HG02623 (cell line): ENCODE measurements around the gene FAM98C.
"Not testable (repeated sequence)": the region's sequence is repeated elsewhere in the genome, so short reads cannot be mapped to it uniquely, and the experiment has no call there.

Source experiments
- ATAC-seq: cut with Tn5 transposase; IDR thresholded peaks from one replicate; pipeline ENCODE4 v1.9.1; 2021; ENCODE audit warnings: moderate library complexity; ENCODE audit not compliant: unreplicated experiment

FAM98C gene

GRCh38 chr19:38402967-38403674 lies at the start of gene FAM98C:
TSS of gene FAM98C (plus strand) at chr19:38403093. CDS start at chr19:38403154, 61 bp downstream.
- ATAC-seq: peak; percentile 91

GRCh38 chr19:38355728-38356725 lies 46.9 kb upstream of the FAM98C start:
- no peak for ATAC-seq

GRCh38 chr19:38358071-38358470 lies 44.8 kb upstream of the FAM98C start:
- ATAC-seq: no peak

- no peak for ATAC-seq
Observed at GRCh38 chr19:38359242-38360021, 43.5 kb upstream of the FAM98C start.

- no peak for ATAC-seq
Observed at GRCh38 chr19:38360351-38360750, 42.5 kb upstream of the FAM98C start.

- ATAC-seq: no peak
Observed at GRCh38 chr19:38360839-38361631, 41.9 kb upstream of the FAM98C start.

- no peak for ATAC-seq
Observed at GRCh38 chr19:38361633-38362075, 41.2 kb upstream of the FAM98C start.

- no peak for ATAC-seq
Observed at GRCh38 chr19:38362076-38362945, 40.6 kb upstream of the FAM98C start.

GRCh38 chr19:38362946-38363688 lies 39.8 kb upstream of the FAM98C start:
- not testable (repeated sequence) for ATAC-seq

GRCh38 chr19:38367041-38367440 lies 35.9 kb upstream of the FAM98C start:
- no peak for ATAC-seq

- ATAC-seq: no peak
Observed at GRCh38 chr19:38369584-38369983, 33.3 kb upstream of the FAM98C start.

GRCh38 chr19:38370299-38370698 lies 32.6 kb upstream of the FAM98C start:
- no peak for ATAC-seq

- no peak for ATAC-seq
Observed at GRCh38 chr19:38371081-38371480, 31.8 kb upstream of the FAM98C start.

GRCh38 chr19:38373907-38374331 lies 29.0 kb upstream of the FAM98C start:
- ATAC-seq: no peak

GRCh38 chr19:38374332-38375097 lies 28.4 kb upstream of the FAM98C start, which contains the start of gene PSMD8:
TSS of gene PSMD8 (plus strand) at chr19:38374571. CDS start at chr19:38374602, 31 bp downstream.
- ATAC-seq: peak; percentile 93

GRCh38 chr19:38375098-38375493 lies 27.8 kb upstream of the FAM98C start:
- ATAC-seq: no peak

GRCh38 chr19:38375748-38376147 lies 27.1 kb upstream of the FAM98C start:
- ATAC-seq: no peak

GRCh38 chr19:38376576-38376975 lies 26.3 kb upstream of the FAM98C start:
- ATAC-seq: no peak
